ENCODE data around the gene AMZ1. TPM values are rescaled to one million over a fixed set of nuclear protein-coding genes. Genes with fewer than 3 reads are reported as not detected.

Gene AMZ1
- total and polyA plus RNA-seq, 4 donors, result 0.83 to 4.8 (median 3.2) TPM

GRCh38 chr7:2644220-2644561 lies 43.8 kb upstream of the AMZ1 start:
- no peak overlapping the region for H3K4me3 ChIP-seq (ENCODE audit: low read depth, low read length)
- WGBS (ENCODE audit: insufficient coverage), result 31% methylated on average over 5 of the region's 6 CpGs
- H3K9me3 ChIP-seq (ENCODE audit: control insufficient read depth, insufficient read depth, low read length), result no peaks in the 10 kb centered on the region
- H3K27me3 ChIP-seq (ENCODE audit: control insufficient read depth, insufficient read depth, low read length), result no peaks in the 10 kb centered on the region
- peak in 2 of 6 donors; percentile 51 to 55 for DNase-seq (ENCODE audit: low read depth in 4 of 6, low spot score in 6 of 6)
- peak overlapping the region; percentile 47 for H3K27ac ChIP-seq (ENCODE audit: low read depth, low read length)
- peaks cover 84% of the 10 kb centered on the region for H3K36me3 ChIP-seq (ENCODE audit: control insufficient read depth, insufficient read depth, low read length)
- H3K4me1 ChIP-seq (ENCODE audit: control insufficient read depth, insufficient read depth, low read length), result peaks cover 62% of the 10 kb centered on the region

- DNase-seq (ENCODE audit: low read depth in 4 of 6, low spot score in 6 of 6), result peak in 2 of 6 donors; percentile 47 to 73
- H3K4me3 ChIP-seq (ENCODE audit: low read depth, low read length), result no peak overlapping the region
- peaks cover 84% of the 10 kb centered on the region for H3K36me3 ChIP-seq (ENCODE audit: control insufficient read depth, insufficient read depth, low read length)
- WGBS (ENCODE audit: insufficient coverage), result 28% methylated on average over 17 of the region's 18 CpGs
- no peaks in the 10 kb centered on the region for H3K9me3 ChIP-seq (ENCODE audit: control insufficient read depth, insufficient read depth, low read length)
- no peaks in the 10 kb centered on the region for H3K27me3 ChIP-seq (ENCODE audit: control insufficient read depth, insufficient read depth, low read length)
- H3K4me1 ChIP-seq (ENCODE audit: control insufficient read depth, insufficient read depth, low read length), result peaks cover 57% of the 10 kb centered on the region
- peak overlapping the region; percentile 47 for H3K27ac ChIP-seq (ENCODE audit: low read depth, low read length)
Measured at GRCh38 chr7:2644562-2645273, 43.3 kb upstream of the AMZ1 start.

- Histone ChIP-seq H3K36me3 (ENCODE audit: control insufficient read depth, insufficient read depth, low read length) (peaks cover 84% of the 10 kb centered on the region), H3K4me3 (ENCODE audit: low read depth, low read length) (no peak overlapping the region), H3K4me1 (ENCODE audit: control insufficient read depth, insufficient read depth, low read length) (peaks cover 50% of the 10 kb centered on the region), H3K9me3 (ENCODE audit: control insufficient read depth, insufficient read depth, low read length) (no peaks in the 10 kb centered on the region), H3K27ac (ENCODE audit: low read depth, low read length) (no peak overlapping the region), H3K27me3 (ENCODE audit: control insufficient read depth, insufficient read depth, low read length) (no peaks in the 10 kb centered on the region)
- 38% methylated on average over 14 of the region's 14 CpGs for WGBS (ENCODE audit: insufficient coverage)
- DNase-seq (ENCODE audit: low read depth in 4 of 6, low spot score in 6 of 6), result no peak
Measured at GRCh38 chr7:2645274-2645868, 42.6 kb upstream of the AMZ1 start.

DNA sequence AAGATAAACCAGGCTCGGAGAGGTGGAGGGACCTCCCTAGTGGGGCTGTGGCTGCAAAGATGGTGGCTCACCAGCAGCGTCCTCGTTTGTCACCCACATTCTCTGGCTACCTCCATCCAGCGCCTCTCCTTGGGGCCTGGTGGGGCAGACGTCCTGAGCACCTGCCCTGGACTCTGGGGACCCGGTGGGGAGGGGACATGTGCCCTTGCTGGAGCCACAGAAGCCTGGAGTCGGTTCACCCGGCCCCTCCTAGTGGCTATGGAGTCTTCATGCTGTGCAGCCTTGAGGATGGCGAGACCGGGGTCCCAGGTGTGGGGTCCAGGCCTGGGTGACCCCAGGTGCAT lies 41.7 kb upstream of the AMZ1 start:
- Histone ChIP-seq H3K4me3 (ENCODE audit: low read depth, low read length) (no peak overlapping the region), H3K27me3 (ENCODE audit: control insufficient read depth, insufficient read depth, low read length) (no peaks in the 10 kb centered on the region), H3K36me3 (ENCODE audit: control insufficient read depth, insufficient read depth, low read length) (peaks cover 86% of the 10 kb centered on the region), H3K9me3 (ENCODE audit: control insufficient read depth, insufficient read depth, low read length) (no peaks in the 10 kb centered on the region), H3K27ac (ENCODE audit: low read depth, low read length) (no peak overlapping the region), H3K4me1 (ENCODE audit: control insufficient read depth, insufficient read depth, low read length) (peaks cover 41% of the 10 kb centered on the region)
- DNase-seq (ENCODE audit: low read depth in 4 of 6, low spot score in 6 of 6), result no peak
- WGBS (ENCODE audit: insufficient coverage), result 74% methylated on average over 10 of the region's 10 CpGs

- 74% methylated on average over 56 of the region's 73 CpGs for WGBS (ENCODE audit: insufficient coverage)
- Histone ChIP-seq H3K4me3 (ENCODE audit: low read depth, low read length) (no peak overlapping the region), H3K36me3 (ENCODE audit: control insufficient read depth, insufficient read depth, low read length) (peaks cover 87% of the 10 kb centered on the region), H3K27ac (ENCODE audit: low read depth, low read length) (no peak overlapping the region), H3K27me3 (ENCODE audit: control insufficient read depth, insufficient read depth, low read length) (no peaks in the 10 kb centered on the region), H3K4me1 (ENCODE audit: control insufficient read depth, insufficient read depth, low read length) (peaks cover 34% of the 10 kb centered on the region), H3K9me3 (ENCODE audit: control insufficient read depth, insufficient read depth, low read length) (no peaks in the 10 kb centered on the region)
- no peak for DNase-seq (ENCODE audit: low read depth in 4 of 6, low spot score in 6 of 6)
Measured at GRCh38 chr7:2646680-2647571, 41.1 kb upstream of the AMZ1 start.

GRCh38 chr7:2647594-2648172 lies 40.3 kb upstream of the AMZ1 start:
- 93% methylated on average over 15 of the region's 15 CpGs for WGBS (ENCODE audit: insufficient coverage)
- no peak for DNase-seq (ENCODE audit: low read depth in 4 of 6, low spot score in 6 of 6)
- H3K27me3 ChIP-seq (ENCODE audit: control insufficient read depth, insufficient read depth, low read length), result no peaks in the 10 kb centered on the region
- peaks cover 32% of the 10 kb centered on the region for H3K4me1 ChIP-seq (ENCODE audit: control insufficient read depth, insufficient read depth, low read length)
- H3K9me3 ChIP-seq (ENCODE audit: control insufficient read depth, insufficient read depth, low read length), result no peaks in the 10 kb centered on the region
- H3K27ac ChIP-seq (ENCODE audit: low read depth, low read length), result no peak overlapping the region
- peaks cover 94% of the 10 kb centered on the region for H3K36me3 ChIP-seq (ENCODE audit: control insufficient read depth, insufficient read depth, low read length)
- no peak overlapping the region for H3K4me3 ChIP-seq (ENCODE audit: low read depth, low read length)

DNA sequence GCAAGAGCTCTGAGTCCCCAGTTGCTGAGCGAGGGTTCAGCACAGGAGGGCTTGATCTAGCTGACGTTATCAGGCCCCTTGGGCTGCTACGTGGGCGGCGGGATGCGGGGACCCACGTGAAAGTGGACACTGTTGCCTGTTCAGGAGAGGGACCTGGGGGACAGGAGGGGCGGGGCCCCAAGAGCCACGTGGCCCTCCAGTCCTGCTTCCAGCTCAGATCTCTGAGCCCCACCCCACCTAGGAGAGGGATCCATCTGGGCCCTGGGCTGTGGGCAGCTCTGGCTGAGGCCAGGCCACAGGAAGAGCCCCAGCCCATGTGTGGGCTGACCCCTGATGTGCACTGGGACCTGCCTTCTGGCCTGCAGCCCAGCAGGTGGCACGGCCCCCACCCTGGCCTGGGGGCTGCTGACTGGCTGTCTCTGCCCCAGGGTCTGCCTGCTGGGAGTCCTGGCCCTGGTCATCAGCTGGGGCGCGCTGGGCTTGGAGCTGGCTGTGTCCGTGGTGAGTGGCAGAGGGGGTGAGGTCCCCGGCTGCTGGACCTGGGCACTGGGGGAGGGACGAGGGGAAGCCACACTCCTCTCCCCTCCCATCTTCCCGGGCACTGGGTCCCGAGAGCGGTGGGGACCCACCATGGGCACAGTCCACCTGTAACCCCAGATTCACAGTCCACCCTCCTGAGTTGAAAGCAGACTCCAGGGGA lies 38.7 kb upstream of the AMZ1 start:
- no peak overlapping the region for H3K27ac ChIP-seq (ENCODE audit: low read depth, low read length)
- no peaks in the 10 kb centered on the region for H3K27me3 ChIP-seq (ENCODE audit: control insufficient read depth, insufficient read depth, low read length)
- peaks cover 21% of the 10 kb centered on the region for H3K4me1 ChIP-seq (ENCODE audit: control insufficient read depth, insufficient read depth, low read length)
- H3K36me3 ChIP-seq (ENCODE audit: control insufficient read depth, insufficient read depth, low read length), result peaks cover 96% of the 10 kb centered on the region
- WGBS (ENCODE audit: insufficient coverage), result 88% methylated on average over 8 of the region's 18 CpGs
- no peak for DNase-seq (ENCODE audit: low read depth in 4 of 6, low spot score in 6 of 6)
- no peak overlapping the region for H3K4me3 ChIP-seq (ENCODE audit: low read depth, low read length)
- no peaks in the 10 kb centered on the region for H3K9me3 ChIP-seq (ENCODE audit: control insufficient read depth, insufficient read depth, low read length)

DNA sequence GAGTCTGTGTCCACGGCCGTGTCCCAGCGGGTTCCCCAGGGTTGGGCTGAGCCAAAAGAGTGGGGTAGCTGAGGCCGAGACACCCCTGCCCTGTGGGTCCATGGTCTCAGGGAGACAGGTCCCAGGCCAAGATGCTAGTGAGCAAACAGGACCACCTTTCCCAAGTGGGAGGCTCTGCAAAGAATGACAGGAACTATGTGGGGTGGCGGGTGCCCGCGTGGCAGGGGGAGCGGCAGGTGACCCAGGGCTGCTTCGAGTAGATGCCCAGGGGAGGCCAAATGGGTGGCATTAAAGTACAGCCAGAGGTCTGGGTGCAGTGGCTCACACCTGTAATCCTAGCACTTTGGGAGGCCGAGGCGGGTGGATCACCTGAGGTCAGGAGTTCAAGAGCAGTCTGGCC lies 38.0 kb upstream of the AMZ1 start:
- Histone ChIP-seq H3K9me3 (ENCODE audit: control insufficient read depth, insufficient read depth, low read length) (no peaks in the 10 kb centered on the region), H3K4me3 (ENCODE audit: low read depth, low read length) (no peak overlapping the region), H3K27me3 (ENCODE audit: control insufficient read depth, insufficient read depth, low read length) (no peaks in the 10 kb centered on the region), H3K36me3 (ENCODE audit: control insufficient read depth, insufficient read depth, low read length) (peaks cover 96% of the 10 kb centered on the region), H3K27ac (ENCODE audit: low read depth, low read length) (no peak overlapping the region), H3K4me1 (ENCODE audit: control insufficient read depth, insufficient read depth, low read length) (peaks cover 14% of the 10 kb centered on the region)
- WGBS (ENCODE audit: insufficient coverage), result 99% methylated on average over 9 of the region's 11 CpGs
- DNase-seq (ENCODE audit: low read depth in 4 of 6, low spot score in 6 of 6), result no peak

DNA sequence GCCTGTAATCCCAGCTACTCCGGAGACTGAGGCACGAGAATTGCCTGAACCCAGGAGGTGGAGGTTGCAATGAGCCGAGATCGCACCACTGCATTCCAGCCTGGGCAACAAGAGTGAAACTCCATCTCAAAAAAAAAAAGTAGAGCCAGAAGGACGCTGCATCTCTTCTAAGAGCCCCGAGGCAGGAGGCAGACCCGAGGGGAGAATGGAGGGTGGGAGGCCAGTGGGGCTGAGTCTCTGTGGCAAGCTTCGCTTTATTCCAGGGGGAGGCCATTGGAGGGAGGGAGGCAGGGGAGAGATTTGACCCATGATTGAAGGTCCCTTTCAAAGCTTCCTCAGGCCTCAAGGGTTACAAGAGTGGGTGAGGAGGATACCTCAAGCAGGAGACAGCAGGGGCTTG lies 37.6 kb upstream of the AMZ1 start:
- Histone ChIP-seq H3K27ac (ENCODE audit: low read depth, low read length) (no peak overlapping the region), H3K4me1 (ENCODE audit: control insufficient read depth, insufficient read depth, low read length) (peaks cover 10% of the 10 kb centered on the region), H3K27me3 (ENCODE audit: control insufficient read depth, insufficient read depth, low read length) (no peaks in the 10 kb centered on the region), H3K9me3 (ENCODE audit: control insufficient read depth, insufficient read depth, low read length) (no peaks in the 10 kb centered on the region), H3K4me3 (ENCODE audit: low read depth, low read length) (no peak overlapping the region), H3K36me3 (ENCODE audit: control insufficient read depth, insufficient read depth, low read length) (peaks cover 96% of the 10 kb centered on the region)
- WGBS (ENCODE audit: insufficient coverage), result 83% methylated on average over 8 of the region's 8 CpGs
- DNase-seq (ENCODE audit: low read depth in 4 of 6, low spot score in 6 of 6), result no peak

All from spinal cord (tissue), 10 donors.